Left ventricle myocardium inferior (tissue), 1 donor: Measurements from ENCODE around the gene SEC63. TPM values are rescaled to one million over a fixed set of nuclear protein-coding genes. Genes with fewer than 3 reads are reported as not detected.

Experiments
- DNase-seq: peaks from one replicate; pipeline ENCODE4 v3.0.0-alpha.2; 2020
- H3K27ac ChIP-seq: fragments of 200-600 bp; replicated peaks from 2 replicates; pipeline ENCODE4 v1.8.0; 2021
- H3K27me3 ChIP-seq: fragments of 200-600 bp; 2 replicates; pipeline ENCODE4 v1.8.0; 2021; ENCODE audit warnings: low read depth
- H3K36me3 ChIP-seq: fragments of 200-600 bp; 2 replicates; pipeline ENCODE4 v1.8.0; 2021
- H3K4me1 ChIP-seq: fragments of 200-600 bp; 2 replicates; pipeline ENCODE4 v1.8.0; 2021
- H3K4me3 ChIP-seq: fragments of 200-600 bp; 2 replicates; pipeline ENCODE4 v1.8.0; 2021; ENCODE audit warnings: mild to moderate bottlenecking, moderate library complexity
- H3K9me3 ChIP-seq: fragments of 200-600 bp; replicated peaks from 2 replicates; pipeline ENCODE4 v1.8.0; 2021
- CTCF ChIP-seq: fragments of 200-600 bp; IDR thresholded peaks from 2 replicates; pipeline ENCODE4 v1.8.0; 2021; ENCODE audit warnings: antibody characterized with exemption, mild to moderate bottlenecking, borderline replicate concordance
- intact Hi-C: fragments of 100-400 bp; cut with micrococcal nuclease; formaldehyde crosslinking; loops from one replicate; pipeline ENCODE4 v1.11.0; 2022
- total RNA-seq: library from RNA; stranded (reverse); fragmentation: NEBNext Ultra II Directional; extraction: Animal tissue kit (Norgen Biotek cat#: 25700); gene quantifications from one replicate; pipeline ENCODE4 v1.2.1, GENCODE V29; 2021
- donor health status: DM: no; HTN: yes; CAD: no; lungs with severe emphysema.

The SEC63 gene
- total RNA-seq, 1 donor from 2014 or later = 55.0 TPM

DNA sequence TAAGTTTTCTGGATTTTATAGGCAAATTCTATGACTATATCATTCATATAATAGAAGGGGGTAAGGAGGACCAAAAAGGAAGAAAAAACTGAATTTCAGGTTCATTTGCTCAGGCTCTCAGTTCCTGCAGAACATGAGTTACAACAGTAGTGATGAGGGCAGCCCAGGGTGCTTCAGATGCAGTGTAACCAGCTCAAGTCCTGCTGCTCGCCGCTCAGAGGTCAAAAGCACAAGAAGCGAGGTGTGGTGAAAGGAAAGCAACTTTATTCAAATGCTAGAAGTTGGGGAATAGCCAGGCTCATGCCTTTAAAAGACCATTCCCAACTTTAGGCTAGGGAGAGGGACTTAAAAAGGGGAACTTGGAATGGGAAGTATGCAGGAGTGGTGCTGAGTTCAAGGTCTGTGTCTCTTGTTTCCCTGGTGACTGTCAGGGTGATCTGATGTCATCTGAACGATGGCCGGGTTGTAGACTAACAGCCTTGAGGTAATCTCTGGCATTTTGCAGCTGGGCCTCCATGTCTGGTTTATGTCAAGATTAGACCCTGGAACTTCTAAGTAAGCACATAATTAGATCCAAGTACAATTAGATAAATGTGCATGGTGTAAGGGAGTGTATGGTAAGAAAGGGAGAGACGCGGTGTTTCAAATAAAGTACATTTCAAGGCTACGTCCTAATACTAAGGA lies 14.5 kb upstream of the SEC63 start:
- intact Hi-C loops = loop anchor here (10.0 kb wide), 1 partner anchor 552 kb away; no protein-coding TSS in a partner anchor
- Histone ChIP-seq H3K27me3 (no peaks in the 10 kb centered on the region), H3K36me3 (no peaks in the 10 kb centered on the region), H3K4me1 (no peaks in the 10 kb centered on the region), H3K27ac (no peak overlapping the region), H3K4me3 (no peak overlapping the region), H3K9me3 (no peaks in the 10 kb centered on the region)
- DNase-seq = no peak
- no peak for TF ChIP-seq CTCF

GRCh38 chr6:107971181-107971580 lies 13.2 kb upstream of the SEC63 start:
- Histone ChIP-seq H3K4me3 (no peak overlapping the region), H3K27me3 (no peaks in the 10 kb centered on the region), H3K27ac (no peak overlapping the region), H3K9me3 (no peaks in the 10 kb centered on the region), H3K4me1 (no peaks in the 10 kb centered on the region), H3K36me3 (no peaks in the 10 kb centered on the region)
- intact Hi-C loops = loop anchor here (10.0 kb wide), 1 partner anchor 554 kb away; no protein-coding TSS in a partner anchor
- no peak for DNase-seq
- TF ChIP-seq CTCF = no peak

DNA sequence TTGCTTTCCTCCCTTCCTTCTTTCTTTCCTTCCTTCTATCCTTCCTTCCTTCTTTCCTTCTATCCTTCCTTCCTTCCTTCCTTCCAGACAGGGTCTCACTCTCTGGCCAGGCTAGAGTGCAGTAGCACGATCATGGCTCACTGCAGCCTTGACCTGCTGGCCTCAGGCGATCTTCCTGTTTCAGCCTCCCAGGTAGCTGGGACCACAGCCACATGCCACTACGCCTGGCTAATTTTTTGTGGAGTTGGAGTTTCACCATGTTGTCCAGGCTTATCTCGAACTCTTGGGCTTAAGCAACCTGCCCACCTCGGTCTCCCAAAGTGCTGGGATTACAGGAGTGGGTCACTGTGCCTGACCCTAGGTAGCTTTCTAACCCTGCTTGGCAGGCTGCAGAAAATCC lies 12.2 kb upstream of the SEC63 start:
- no peaks in the 10 kb centered on the region for H3K27me3 ChIP-seq
- no peak for DNase-seq
- TF ChIP-seq CTCF = no peak

GRCh38 chr6:107968081-107968480 lies 10.1 kb upstream of the SEC63 start:
- Histone ChIP-seq H3K4me3 (no peak overlapping the region), H3K27me3 (no peaks in the 10 kb centered on the region), H3K27ac (no peak overlapping the region), H3K36me3 (no peaks in the 10 kb centered on the region), H3K9me3 (no peaks in the 10 kb centered on the region), H3K4me1 (no peaks in the 10 kb centered on the region)
- intact Hi-C loops = no loop called here
- no peak for TF ChIP-seq CTCF
- no peak for DNase-seq

More for the DNA sequence above, 12.2 kb upstream of the SEC63 start:
- H3K4me3 ChIP-seq = no peak overlapping the region
- no peaks in the 10 kb centered on the region for H3K36me3 ChIP-seq
- H3K4me1 ChIP-seq = no peaks in the 10 kb centered on the region
- intact Hi-C loops = loop anchor here (10.0 kb wide), 1 partner anchor 555 kb away; no protein-coding TSS in a partner anchor
- no peaks in the 10 kb centered on the region for H3K9me3 ChIP-seq
- H3K27ac ChIP-seq = no peak overlapping the region

GRCh38 chr6:107965746-107966145 lies 7.7 kb upstream of the SEC63 start:
- DNase-seq = no peak
- Histone ChIP-seq H3K4me3 (no peak overlapping the region), H3K9me3 (no peaks in the 10 kb centered on the region), H3K4me1 (no peaks in the 10 kb centered on the region), H3K27me3 (no peaks in the 10 kb centered on the region), H3K27ac (no peak overlapping the region), H3K36me3 (no peaks in the 10 kb centered on the region)
- intact Hi-C loops = no loop called here
- no peak for TF ChIP-seq CTCF
